Left ventricle myocardium inferior (tissue), 1 donor: ENCODE measurements around the gene EIF2S1. TPM values are rescaled to one million over a fixed set of nuclear protein-coding genes. Genes with fewer than 3 reads are reported as not detected.
"Not testable (repeated sequence)": the region's sequence is repeated elsewhere in the genome, so short reads cannot be mapped to it uniquely, and the experiment has no call there.

Experiments used
- DNase-seq: peaks from one replicate; pipeline ENCODE4 v3.0.0-alpha.2; 2020
- H3K27ac ChIP-seq: fragments of 200-600 bp; replicated peaks from 2 replicates; pipeline ENCODE4 v1.8.0; 2021
- H3K27me3 ChIP-seq: fragments of 200-600 bp; 2 replicates; pipeline ENCODE4 v1.8.0; 2021; ENCODE audit warnings: low read depth
- H3K36me3 ChIP-seq: fragments of 200-600 bp; 2 replicates; pipeline ENCODE4 v1.8.0; 2021
- H3K4me1 ChIP-seq: fragments of 200-600 bp; 2 replicates; pipeline ENCODE4 v1.8.0; 2021
- H3K4me3 ChIP-seq: fragments of 200-600 bp; 2 replicates; pipeline ENCODE4 v1.8.0; 2021; ENCODE audit warnings: mild to moderate bottlenecking, moderate library complexity
- H3K9me3 ChIP-seq: fragments of 200-600 bp; replicated peaks from 2 replicates; pipeline ENCODE4 v1.8.0; 2021
- CTCF ChIP-seq: fragments of 200-600 bp; IDR thresholded peaks from 2 replicates; pipeline ENCODE4 v1.8.0; 2021; ENCODE audit warnings: antibody characterized with exemption, mild to moderate bottlenecking, borderline replicate concordance
- intact Hi-C: fragments of 100-400 bp; cut with micrococcal nuclease; formaldehyde crosslinking; loops from one replicate; pipeline ENCODE4 v1.11.0; 2022
- total RNA-seq: library from RNA; stranded (reverse); fragmentation: NEBNext Ultra II Directional; extraction: Animal tissue kit (Norgen Biotek cat#: 25700); gene quantifications from one replicate; pipeline ENCODE4 v1.2.1, GENCODE V29; 2021
- donor health status: DM: no; HTN: yes; CAD: no; lungs with severe emphysema.

EIF2S1 gene
- total RNA-seq, 1 donor from 2014 or later, result 92.7 TPM

- Histone ChIP-seq H3K27ac (no peak overlapping the region), H3K4me1 (peaks cover 12% of the 10 kb centered on the region), H3K27me3 (peaks cover 26% of the 10 kb centered on the region), H3K4me3 (no peak overlapping the region), H3K9me3 (no peaks in the 10 kb centered on the region), H3K36me3 (no peaks in the 10 kb centered on the region)
- DNase-seq, result no peak
- no peak for TF ChIP-seq CTCF
- intact Hi-C loops, result no loop called here
Measured at GRCh38 chr14:67413806-67414769, 54.0 kb downstream of the EIF2S1 start.

GRCh38 chr14:67415610-67416009 lies 55.5 kb downstream of the EIF2S1 start:
- H3K36me3 ChIP-seq, DNase-seq, H3K9me3 ChIP-seq, H3K4me3 ChIP-seq, H3K27ac ChIP-seq, intact Hi-C loops: not testable (repeated sequence)
- peaks cover 12% of the 10 kb centered on the region for H3K4me1 ChIP-seq
- H3K27me3 ChIP-seq, result peaks cover 26% of the 10 kb centered on the region

- no peak overlapping the region for H3K27ac ChIP-seq
- H3K9me3 ChIP-seq, result no peaks in the 10 kb centered on the region
- TF ChIP-seq CTCF, result no peak
- DNase-seq, result no peak
- H3K4me3 ChIP-seq, result no peak overlapping the region
- peaks cover 21% of the 10 kb centered on the region for H3K27me3 ChIP-seq
- H3K36me3 ChIP-seq, result no peaks in the 10 kb centered on the region
- intact Hi-C loops, result no loop called here
- H3K4me1 ChIP-seq, result peaks cover 12% of the 10 kb centered on the region
Measured at GRCh38 chr14:67416085-67416484, 56.0 kb downstream of the EIF2S1 start.

- no peak for TF ChIP-seq CTCF
- no peaks in the 10 kb centered on the region for H3K36me3 ChIP-seq
- intact Hi-C loops, result no loop called here
- H3K9me3 ChIP-seq, result no peaks in the 10 kb centered on the region
- H3K4me3 ChIP-seq, result no peak overlapping the region
- H3K27me3 ChIP-seq, result peaks cover 14% of the 10 kb centered on the region
- peaks cover 8% of the 10 kb centered on the region for H3K4me1 ChIP-seq
- H3K27ac ChIP-seq, result no peak overlapping the region
- no peak for DNase-seq
Measured at GRCh38 chr14:67416810-67417209, 56.7 kb downstream of the EIF2S1 start.

- intact Hi-C loops, result no loop called here
- TF ChIP-seq CTCF, result no peak
- no peaks in the 10 kb centered on the region for H3K4me1 ChIP-seq
Measured at GRCh38 chr14:67417633-67418032, 57.5 kb downstream of the EIF2S1 start.

More at GRCh38 chr14:67417633-67418032, 57.5 kb downstream of the EIF2S1 start:
- H3K27me3 ChIP-seq, result peaks cover 6% of the 10 kb centered on the region
- no peak overlapping the region for H3K27ac ChIP-seq
- no peaks in the 10 kb centered on the region for H3K36me3 ChIP-seq
- no peaks in the 10 kb centered on the region for H3K9me3 ChIP-seq
- no peak for DNase-seq
- H3K4me3 ChIP-seq, result no peak overlapping the region
